Colonic mucosa (tissue), 4 donors: ENCODE measurements around the gene SLC2A14. TPM values are rescaled to one million over a fixed set of nuclear protein-coding genes. Genes with fewer than 3 reads are reported as not detected.
"Not testable (repeated sequence)": the region's sequence is repeated elsewhere in the genome, so short reads cannot be mapped to it uniquely, and the experiment has no call there.

Source experiments
- DNase-seq: peaks from one replicate; pipeline ENCODE4 v3.0.0-alpha.2; 2020
- H3K27ac ChIP-seq: fragments of 200-600 bp; one replicate; pipeline ENCODE4 v1.8.0; 2021
- H3K27me3 ChIP-seq: fragments of 200-600 bp; one replicate; pipeline ENCODE4 v1.8.0; 2021
- H3K36me3 ChIP-seq: fragments of 200-600 bp; one replicate; pipeline ENCODE4 v1.8.0; 2021
- H3K4me1 ChIP-seq: fragments of 200-600 bp; one replicate; pipeline ENCODE4 v1.8.0; 2021; ENCODE audit warnings: mild to moderate bottlenecking
- H3K4me3 ChIP-seq: fragments of 200-600 bp; one replicate; pipeline ENCODE4 v1.8.0; 2021
- H3K9ac ChIP-seq, 2 donors: one replicate each; pipeline ENCODE4 v1.7.0; 2013; ENCODE audit warnings: control low read depth in 2 of 2, low read depth in 2 of 2, low read length in 2 of 2
- H3K9me3 ChIP-seq: fragments of 200-600 bp; one replicate; pipeline ENCODE4 v1.8.0; 2021
- intact Hi-C: fragments of 100-400 bp; cut with DNase I; formaldehyde crosslinking; loops from one replicate; pipeline ENCODE4 v1.14.1; 2022
- total RNA-seq, 2 donors: library from RNA; stranded (reverse); fragmentation: NEBNext Ultra II Directional in 1 of 2; extraction: Animal tissue kit (Norgen Biotek cat#: 25700) in 1 of 2; gene quantifications; one replicate each; pipeline ENCODE4 v1.2.1, GENCODE V29; 2021
- TF ChIP-seq, protein P1 (sequence below): fragments of 200-600 bp; IDR thresholded peaks from one replicate; pipeline ENCODE4 v1.8.0; 2022; ENCODE audit warnings: antibody characterized with exemption, mild to moderate bottlenecking
- donor health status: healthy.
- donor health status: DM: no; HTN: no; CAD: no.
- donor health status: DM: no; HTN: no; CAD: no.

Gene SLC2A14
- total RNA-seq, 2 donors from 2014 or later, result 0.35 to 1.0 TPM

DNA sequence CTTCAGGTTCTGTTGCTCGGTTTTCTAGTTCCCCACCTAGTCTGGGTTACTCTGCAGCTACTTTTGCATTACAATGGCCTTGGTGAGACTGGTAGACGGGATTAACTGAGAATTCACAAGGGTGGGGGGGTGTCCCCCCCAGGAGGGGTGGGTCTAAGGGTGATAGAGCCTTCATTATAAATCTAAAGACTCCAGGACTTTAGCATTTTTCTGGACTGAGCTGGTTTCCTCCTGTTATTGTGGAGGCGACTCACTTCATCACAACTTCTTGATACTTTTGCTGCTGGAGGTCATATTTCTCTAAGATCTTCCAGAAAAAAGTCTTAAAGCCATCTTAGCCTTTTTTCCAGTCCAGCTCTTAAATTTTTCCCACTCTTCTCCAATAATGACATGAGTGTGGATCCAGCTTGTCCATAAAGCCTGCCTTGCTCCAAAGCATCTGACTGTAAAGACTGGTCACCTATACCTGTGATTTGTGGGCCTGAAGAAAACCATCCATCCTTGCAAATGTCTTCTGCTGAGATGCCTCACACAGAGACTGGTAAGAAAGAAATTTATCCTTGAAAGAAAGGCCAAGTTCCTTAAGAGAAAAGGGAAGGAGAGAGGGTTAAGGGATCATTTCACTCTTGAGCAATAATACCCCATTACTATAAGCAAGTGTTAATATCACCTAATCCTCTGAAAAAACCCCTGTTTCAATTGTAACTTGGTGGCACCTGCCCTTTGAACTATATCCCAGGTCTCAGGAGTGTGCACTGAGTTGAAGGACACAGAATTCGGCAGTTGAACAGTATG lies 19.7 kb upstream of the SLC2A14 start:
- Histone ChIP-seq H3K9ac (no peak overlapping the region), H3K9me3 (no peaks in the 10 kb centered on the region), H3K27me3 (no peaks in the 10 kb centered on the region), H3K4me1 (no peaks in the 10 kb centered on the region), H3K27ac (no peak overlapping the region), H3K4me3 (no peak overlapping the region), H3K36me3 (no peaks in the 10 kb centered on the region)
- intact Hi-C loops, result no loop called here
- DNase-seq, result no peak
- TF ChIP-seq, protein P1, sequence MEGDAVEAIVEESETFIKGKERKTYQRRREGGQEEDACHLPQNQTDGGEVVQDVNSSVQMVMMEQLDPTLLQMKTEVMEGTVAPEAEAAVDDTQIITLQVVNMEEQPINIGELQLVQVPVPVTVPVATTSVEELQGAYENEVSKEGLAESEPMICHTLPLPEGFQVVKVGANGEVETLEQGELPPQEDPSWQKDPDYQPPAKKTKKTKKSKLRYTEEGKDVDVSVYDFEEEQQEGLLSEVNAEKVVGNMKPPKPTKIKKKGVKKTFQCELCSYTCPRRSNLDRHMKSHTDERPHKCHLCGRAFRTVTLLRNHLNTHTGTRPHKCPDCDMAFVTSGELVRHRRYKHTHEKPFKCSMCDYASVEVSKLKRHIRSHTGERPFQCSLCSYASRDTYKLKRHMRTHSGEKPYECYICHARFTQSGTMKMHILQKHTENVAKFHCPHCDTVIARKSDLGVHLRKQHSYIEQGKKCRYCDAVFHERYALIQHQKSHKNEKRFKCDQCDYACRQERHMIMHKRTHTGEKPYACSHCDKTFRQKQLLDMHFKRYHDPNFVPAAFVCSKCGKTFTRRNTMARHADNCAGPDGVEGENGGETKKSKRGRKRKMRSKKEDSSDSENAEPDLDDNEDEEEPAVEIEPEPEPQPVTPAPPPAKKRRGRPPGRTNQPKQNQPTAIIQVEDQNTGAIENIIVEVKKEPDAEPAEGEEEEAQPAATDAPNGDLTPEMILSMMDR, result no peak

DNA sequence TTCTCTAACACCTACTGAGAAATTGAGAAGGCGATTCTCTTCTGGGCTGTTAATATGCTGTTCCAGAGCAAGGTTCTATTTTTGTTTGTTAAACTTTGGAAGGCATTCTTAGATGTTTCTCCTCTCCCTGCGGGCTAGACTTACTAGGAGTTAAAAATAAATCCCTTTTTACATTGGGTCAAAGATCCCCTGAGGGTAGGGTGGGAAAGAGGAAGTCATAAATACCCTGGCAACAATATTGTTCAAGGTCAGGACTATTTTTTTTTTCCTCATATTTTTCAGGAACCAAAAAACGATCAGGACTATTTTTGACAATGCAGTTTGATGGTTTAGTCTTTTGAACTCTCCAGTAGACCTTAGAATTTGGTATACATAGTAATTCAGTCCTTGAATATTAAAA lies 12.0 kb upstream of the SLC2A14 start:
- Histone ChIP-seq H3K27ac (no peak overlapping the region), H3K9ac (no peak overlapping the region), H3K27me3 (no peaks in the 10 kb centered on the region), H3K36me3 (no peaks in the 10 kb centered on the region), H3K4me1 (no peaks in the 10 kb centered on the region), H3K9me3 (no peaks in the 10 kb centered on the region), H3K4me3 (no peak overlapping the region)
- no peak for DNase-seq
- TF ChIP-seq, protein P1, result no peak
- intact Hi-C loops, result no loop called here

DNA sequence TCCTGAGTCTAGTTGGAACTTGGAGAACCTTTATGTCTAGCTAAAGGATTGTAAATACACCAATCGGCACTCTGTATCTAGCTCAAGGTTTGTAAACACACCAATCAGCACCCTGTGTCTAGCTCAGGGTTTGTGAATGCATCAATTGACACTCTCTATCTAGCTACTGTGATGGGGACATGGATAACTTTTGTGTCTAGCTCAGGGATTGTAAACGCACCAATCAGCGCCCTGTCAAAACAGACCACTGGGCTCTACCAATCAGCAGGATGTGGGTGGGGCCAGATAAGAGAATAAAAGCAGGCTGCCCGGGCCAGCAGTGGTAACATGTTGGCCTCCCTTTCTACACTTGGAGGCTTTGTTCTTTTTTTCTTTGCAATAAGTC lies 9.0 kb upstream of the SLC2A14 start:
- not testable (repeated sequence) for H3K9me3 ChIP-seq

DNA sequence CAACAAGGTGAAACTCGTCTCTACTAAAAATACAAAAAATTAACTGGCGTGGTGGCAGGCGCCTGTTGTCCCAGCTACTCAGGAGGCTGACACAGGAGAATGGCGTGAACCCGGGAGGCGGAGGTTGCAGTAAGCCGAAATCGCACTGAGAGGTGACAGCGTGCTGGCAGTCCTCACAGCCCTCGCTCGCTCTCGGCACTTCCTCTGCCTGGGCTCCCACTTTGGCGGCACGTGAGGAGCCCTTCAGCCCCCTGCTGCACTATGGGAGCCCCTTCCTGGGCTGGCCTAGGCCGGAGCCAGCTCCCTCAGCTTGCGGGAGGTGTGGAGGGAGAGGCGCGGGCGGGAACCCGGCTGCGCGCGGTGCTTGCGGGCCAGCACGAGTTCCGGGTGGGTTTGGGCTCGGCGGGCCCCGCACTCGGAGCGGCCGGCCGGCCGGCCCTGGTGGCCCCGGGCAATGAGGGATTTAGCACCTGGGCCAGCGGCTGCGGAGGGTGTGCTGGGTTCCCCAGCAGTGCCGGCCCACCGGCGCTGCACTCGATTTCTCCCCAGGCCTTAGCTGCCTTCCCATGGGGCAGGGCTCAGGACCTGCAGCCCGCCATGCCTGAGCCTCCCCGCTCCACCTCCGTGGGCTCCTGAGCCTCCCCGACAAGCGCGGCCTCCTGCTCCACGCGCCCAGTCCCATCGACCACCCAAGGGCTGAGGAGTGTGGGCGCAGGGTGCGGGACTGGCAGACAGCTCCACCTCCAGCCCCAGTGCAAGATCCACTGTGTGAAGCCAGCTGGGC lies 8.4 kb upstream of the SLC2A14 start:
- H3K27me3 ChIP-seq, H3K27ac ChIP-seq, H3K4me3 ChIP-seq, H3K9ac ChIP-seq, H3K9me3 ChIP-seq, H3K36me3 ChIP-seq, H3K4me1 ChIP-seq, DNase-seq, intact Hi-C loops: not testable (repeated sequence)

More for the DNA sequence above, 9.0 kb upstream of the SLC2A14 start:
- H3K4me1 ChIP-seq, H3K9ac ChIP-seq, intact Hi-C loops, H3K27ac ChIP-seq, H3K4me3 ChIP-seq, DNase-seq, H3K27me3 ChIP-seq, H3K36me3 ChIP-seq: not testable (repeated sequence)

DNA sequence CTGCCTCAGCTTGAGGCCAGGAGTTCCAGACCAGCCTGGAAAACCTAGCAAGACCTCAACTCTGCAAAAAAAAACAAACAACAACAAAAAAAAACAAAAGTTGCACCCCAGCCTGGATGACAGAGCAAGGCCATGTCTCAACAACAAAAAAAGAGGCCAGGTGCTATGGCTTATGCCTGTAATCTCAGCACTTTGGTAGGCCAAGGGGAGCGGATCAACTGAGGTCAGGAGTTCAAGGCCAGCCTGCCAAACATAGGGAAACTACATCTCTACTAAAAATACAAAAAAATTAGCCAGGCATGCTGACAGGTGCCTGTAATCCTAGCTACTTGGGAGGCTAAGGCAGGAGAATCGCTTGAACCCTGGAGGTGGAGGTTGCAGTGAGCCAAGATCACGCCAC lies 6.5 kb upstream of the SLC2A14 start:
- Histone ChIP-seq H3K27ac (no peak overlapping the region), H3K27me3 (no peaks in the 10 kb centered on the region), H3K9ac (no peak overlapping the region), H3K9me3 (no peaks in the 10 kb centered on the region), H3K4me3 (no peak overlapping the region), H3K4me1 (no peaks in the 10 kb centered on the region), H3K36me3 (no peaks in the 10 kb centered on the region)
- no peak for DNase-seq
- intact Hi-C loops, result no loop called here
- TF ChIP-seq, protein P1, result no peak

DNA sequence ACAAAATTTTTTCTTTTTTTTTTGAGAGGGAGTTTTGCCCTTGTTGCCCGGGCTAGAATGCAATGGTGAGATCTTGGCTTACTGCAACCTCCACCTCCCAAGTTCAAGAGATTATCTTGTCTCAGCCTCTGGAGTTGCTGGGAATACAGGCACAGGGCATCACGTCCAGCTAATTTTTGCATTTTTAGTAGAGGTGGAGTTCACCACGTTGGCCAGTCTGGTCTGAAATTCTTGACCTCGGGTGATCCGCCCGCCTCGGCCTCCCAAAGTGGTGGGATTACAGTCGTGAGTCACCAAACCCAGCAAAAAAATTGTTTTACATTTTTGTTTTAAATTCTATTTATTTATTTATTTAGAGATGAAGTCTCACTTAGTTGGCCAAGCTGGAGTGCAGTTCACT lies 4.7 kb upstream of the SLC2A14 start:
- intact Hi-C loops, result no loop called here
- no peaks in the 10 kb centered on the region for H3K27me3 ChIP-seq
- H3K9ac ChIP-seq, result no peak overlapping the region
- no peaks in the 10 kb centered on the region for H3K9me3 ChIP-seq
- no peaks in the 10 kb centered on the region for H3K4me1 ChIP-seq
- DNase-seq, result no peak
- no peak overlapping the region for H3K4me3 ChIP-seq
- TF ChIP-seq, protein P1, result no peak
- H3K36me3 ChIP-seq, result no peaks in the 10 kb centered on the region
- no peak overlapping the region for H3K27ac ChIP-seq
